Peyer's patch (tissue), 4 donors: ENCODE measurements around the gene DERL3. TPM values are rescaled to one million over a fixed set of nuclear protein-coding genes. Genes with fewer than 3 reads are reported as not detected.

Experiments used
- DNase-seq, 3 donors: peaks; one replicate each; pipeline ENCODE4 v3.0.0-alpha.2; 2017 to 2019
- H3K27ac ChIP-seq, 4 donors: fragments of 200-600 bp; sonication (generic); one replicate each; pipeline ENCODE4 v1.5.1; 2016 to 2019
- H3K27me3 ChIP-seq, 2 donors: fragments of 200-600 bp; sonication (generic); one replicate each; pipeline ENCODE4 v1.5.1; 2019
- H3K36me3 ChIP-seq, 3 donors: fragments of 200-600 bp; sonication (generic); one replicate each; pipeline ENCODE4 v1.5.1; 2016 to 2019
- H3K4me1 ChIP-seq, 4 donors: fragments of 200-600 bp; sonication (generic); one replicate each; pipeline ENCODE4 v1.5.1; 2016 to 2019
- H3K4me3 ChIP-seq, 4 donors: fragments of 200-600 bp; sonication (generic); 1 replicate in 3 of 4; 2 replicates in 1 of 4; pipeline ENCODE4 v1.5.1; 2016 to 2019; ENCODE audit warnings: mild to moderate bottlenecking in 1 of 4
- H3K9me3 ChIP-seq, 4 donors: fragments of 200-600 bp; sonication (generic); one replicate each; pipeline ENCODE4 v1.5.1; 2016 to 2019; ENCODE audit warnings: mild to moderate bottlenecking in 1 of 4
- POLR2A ChIP-seq, 2 donors: fragments of 450-650 bp; IDR thresholded peaks; one replicate each; pipeline ENCODE4 v1.5.1; 2017; ENCODE audit warnings: antibody characterized with exemption in 2 of 2, mild to moderate bottlenecking in 2 of 2, moderate library complexity in 2 of 2
- total RNA-seq, 4 donors: library from RNA; depleted of rRNA; stranded (reverse); fragments of >200 nt; gene quantifications; one replicate each; pipeline ENCODE4 v1.1.0, GENCODE V29; 2016
- TF ChIP-seq, protein P1 (sequence below), 6 experiments: fragments of 450-650 bp in 4 of 6; fragments of 200-600 bp in 2 of 6; sonication (generic) in 1 of 6; IDR thresholded peaks; one replicate each; pipeline ENCODE4 v1.5.1; 2017 to 2019; ENCODE audit warnings: antibody characterized with exemption in 6 of 6, mild to moderate bottlenecking in 3 of 6, moderate library complexity in 1 of 6

Gene DERL3
- total RNA-seq, 4 donors from 2014 or later: 1.1 to 17.3 (median 3.4) TPM

DNA sequence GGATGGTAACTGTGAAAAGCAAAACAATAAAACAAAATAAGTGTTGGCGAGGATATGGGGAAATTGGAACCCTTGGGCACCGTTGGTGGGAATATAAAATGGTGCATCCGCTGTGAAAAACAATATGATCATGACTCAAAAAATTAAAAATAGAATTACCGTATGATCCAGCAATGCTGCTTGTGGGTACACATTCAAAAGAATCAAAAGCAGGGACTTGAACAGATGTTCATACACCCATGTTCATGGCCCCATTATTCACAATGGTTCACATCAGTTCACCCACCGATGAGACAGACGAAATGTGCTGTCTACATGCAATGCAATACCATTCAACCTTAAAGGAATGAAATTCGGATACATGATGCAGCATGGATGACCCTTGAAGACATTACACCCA is 1.2 kb upstream of the DERL3 start:
- H3K9me3 ChIP-seq: no peaks in the 10 kb centered on the region
- peaks cover 0 to 2% (median 0%) of the 10 kb centered on the region in 3 donors for H3K36me3 ChIP-seq
- H3K27me3 ChIP-seq: no peaks in the 10 kb centered on the region
- DNase-seq: no peak
- peaks cover 2 to 26% (median 20%) of the 10 kb centered on the region in 4 donors for H3K4me1 ChIP-seq
- no peak for TF ChIP-seq POLR2A (IDR thresholded peaks at IDR 0.05)
- TF ChIP-seq, protein P1, sequence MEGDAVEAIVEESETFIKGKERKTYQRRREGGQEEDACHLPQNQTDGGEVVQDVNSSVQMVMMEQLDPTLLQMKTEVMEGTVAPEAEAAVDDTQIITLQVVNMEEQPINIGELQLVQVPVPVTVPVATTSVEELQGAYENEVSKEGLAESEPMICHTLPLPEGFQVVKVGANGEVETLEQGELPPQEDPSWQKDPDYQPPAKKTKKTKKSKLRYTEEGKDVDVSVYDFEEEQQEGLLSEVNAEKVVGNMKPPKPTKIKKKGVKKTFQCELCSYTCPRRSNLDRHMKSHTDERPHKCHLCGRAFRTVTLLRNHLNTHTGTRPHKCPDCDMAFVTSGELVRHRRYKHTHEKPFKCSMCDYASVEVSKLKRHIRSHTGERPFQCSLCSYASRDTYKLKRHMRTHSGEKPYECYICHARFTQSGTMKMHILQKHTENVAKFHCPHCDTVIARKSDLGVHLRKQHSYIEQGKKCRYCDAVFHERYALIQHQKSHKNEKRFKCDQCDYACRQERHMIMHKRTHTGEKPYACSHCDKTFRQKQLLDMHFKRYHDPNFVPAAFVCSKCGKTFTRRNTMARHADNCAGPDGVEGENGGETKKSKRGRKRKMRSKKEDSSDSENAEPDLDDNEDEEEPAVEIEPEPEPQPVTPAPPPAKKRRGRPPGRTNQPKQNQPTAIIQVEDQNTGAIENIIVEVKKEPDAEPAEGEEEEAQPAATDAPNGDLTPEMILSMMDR (IDR thresholded peaks at IDR 0.05): no peak
- peak overlapping the region in 3 of 4 donors; percentile 34 to 85 (median 61) for H3K27ac ChIP-seq
- no peak overlapping the region for H3K4me3 ChIP-seq

DNA sequence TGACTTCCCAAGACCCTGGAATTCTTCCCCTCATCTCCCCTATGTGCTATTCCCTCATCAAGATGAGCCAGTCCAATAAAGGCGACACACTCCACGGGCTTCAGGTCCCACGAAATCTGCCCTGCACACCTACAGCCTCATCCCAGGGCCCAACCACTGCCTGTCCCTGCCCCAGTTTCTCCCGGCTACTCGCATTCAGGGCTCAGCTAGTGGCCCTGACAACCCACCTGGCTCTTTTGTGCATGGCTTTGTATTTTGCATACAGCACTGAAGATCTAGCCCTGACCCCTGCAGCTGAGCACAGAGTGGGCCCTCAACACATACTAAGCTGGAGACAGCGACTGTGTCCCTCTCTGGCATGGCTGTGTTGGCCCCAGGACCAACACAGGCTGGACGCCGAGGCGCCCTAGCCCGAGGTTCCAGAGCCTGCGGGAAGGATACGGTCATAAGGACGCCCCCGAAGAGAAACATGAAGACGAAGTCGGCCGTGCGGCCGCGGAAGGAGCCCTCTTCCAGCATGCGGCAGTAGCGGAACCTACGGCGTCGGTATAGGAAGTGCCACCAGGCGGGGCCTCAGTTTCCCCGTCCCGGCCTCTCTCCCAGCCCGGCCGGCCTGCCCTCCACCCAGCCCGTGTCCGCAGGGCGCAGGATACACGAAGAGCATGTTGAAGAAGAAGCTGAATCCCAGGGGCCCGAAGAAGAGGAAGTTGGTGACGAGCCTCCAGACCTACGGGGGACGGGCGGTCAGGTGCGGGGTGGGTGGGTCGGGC is 710 bp downstream of the DERL3 start:
- TF ChIP-seq, protein P1 (IDR thresholded peaks at IDR 0.05): no peak
- TF ChIP-seq POLR2A (IDR thresholded peaks at IDR 0.05): no peak
- Histone ChIP-seq H3K36me3 (peaks cover 0 to 21% (median 0%) of the 10 kb centered on the region in 3 donors), H3K9me3 (no peaks in the 10 kb centered on the region), H3K4me1 (peaks cover 0 to 21% (median 12%) of the 10 kb centered on the region in 4 donors), H3K27me3 (no peaks in the 10 kb centered on the region), H3K27ac (peak overlapping the region in 2 of 4 donors; percentile 61 to 85), H3K4me3 (peak overlapping the region; percentile 43 to 65 (median 55))
- DNase-seq: peak in 1 of 3 donors; percentile 54

DNA sequence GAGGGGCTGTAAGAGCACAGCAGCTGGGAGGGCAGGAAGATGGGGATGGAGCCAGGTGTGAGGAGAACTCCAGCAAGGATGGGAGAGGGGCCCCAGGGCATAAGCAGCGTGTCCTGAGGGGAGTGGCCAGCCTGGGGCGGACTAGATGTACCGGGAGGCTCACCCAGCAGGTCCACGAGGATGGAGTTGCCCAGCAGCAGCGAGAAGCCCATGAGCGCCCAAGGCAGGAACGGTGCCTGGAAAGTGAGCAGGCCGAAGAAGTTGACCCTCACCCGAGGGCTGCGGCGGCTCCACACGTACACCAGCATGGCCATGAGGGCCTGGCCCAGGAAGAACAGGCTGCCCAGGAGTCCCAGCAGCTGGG is 1.3 kb downstream of the DERL3 start:
- H3K4me3 ChIP-seq: peak overlapping the region in 3 of 4 donors; percentile 52 to 65 (median 58)

DNA sequence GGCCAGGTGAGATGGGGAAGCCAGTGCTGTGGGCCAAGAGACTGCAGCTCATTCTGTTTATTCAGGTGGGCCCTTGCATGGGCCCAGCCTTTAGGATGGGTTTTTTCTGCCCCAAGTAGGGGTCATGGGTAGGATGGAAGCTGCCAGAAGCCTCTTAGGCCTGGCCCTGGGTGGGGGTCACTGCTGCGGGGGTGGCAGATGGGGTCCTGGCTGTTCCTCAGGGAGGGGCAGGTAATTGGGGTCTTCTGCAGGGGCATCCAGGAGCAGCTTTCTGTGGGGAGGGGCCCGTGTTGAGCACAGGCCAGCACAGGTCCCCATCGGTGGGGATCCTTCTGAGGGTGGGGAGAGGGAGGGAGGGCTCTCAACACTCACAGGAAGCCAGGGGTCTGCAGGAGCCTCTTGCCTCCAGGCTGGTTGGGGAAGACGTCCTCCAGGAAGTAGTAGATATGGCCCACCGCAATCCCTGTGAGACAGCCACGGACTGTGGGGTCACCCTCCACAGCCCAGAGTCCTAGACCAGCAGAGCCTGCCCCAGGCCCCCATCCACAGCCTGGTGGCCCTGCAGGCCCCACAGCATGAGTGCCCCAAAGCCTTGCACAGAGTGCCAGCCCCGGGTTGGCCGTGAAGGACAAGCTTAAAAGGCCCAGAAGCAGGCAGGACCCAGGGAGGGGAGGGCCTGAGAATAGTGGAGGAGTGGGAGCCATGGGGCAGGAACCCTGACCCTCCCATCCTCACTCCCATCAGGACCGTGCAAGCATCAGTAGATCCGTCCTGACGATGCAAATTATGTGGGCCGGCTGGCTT is 1.9 kb downstream of the DERL3 start:
- H3K4me3 ChIP-seq: peak overlapping the region in 2 of 4 donors; percentile 52 to 65
- TF ChIP-seq POLR2A (IDR thresholded peaks at IDR 0.05): no peak
- TF ChIP-seq, protein P1 (IDR thresholded peaks at IDR 0.05): no peak
- H3K27ac ChIP-seq: peak overlapping the region in 2 of 4 donors; percentile 61 to 85
- no peaks in the 10 kb centered on the region for H3K27me3 ChIP-seq
- no peaks in the 10 kb centered on the region for H3K9me3 ChIP-seq
- H3K4me1 ChIP-seq: peaks cover 0 to 18% (median 9%) of the 10 kb centered on the region in 4 donors
- DNase-seq: no peak
- H3K36me3 ChIP-seq: peaks cover 0 to 24% (median 0%) of the 10 kb centered on the region in 3 donors

More for the DNA sequence above, 1.3 kb downstream of the DERL3 start:
- no peak for DNase-seq
- Histone ChIP-seq H3K9me3 (no peaks in the 10 kb centered on the region), H3K27me3 (no peaks in the 10 kb centered on the region), H3K36me3 (peaks cover 0 to 22% (median 0%) of the 10 kb centered on the region in 3 donors), H3K4me1 (peaks cover 0 to 21% (median 9%) of the 10 kb centered on the region in 4 donors), H3K27ac (peak overlapping the region in 2 of 4 donors; percentile 61 to 85)
- no peak for TF ChIP-seq POLR2A (IDR thresholded peaks at IDR 0.05)
- TF ChIP-seq, protein P1 (IDR thresholded peaks at IDR 0.05): no peak

DNA sequence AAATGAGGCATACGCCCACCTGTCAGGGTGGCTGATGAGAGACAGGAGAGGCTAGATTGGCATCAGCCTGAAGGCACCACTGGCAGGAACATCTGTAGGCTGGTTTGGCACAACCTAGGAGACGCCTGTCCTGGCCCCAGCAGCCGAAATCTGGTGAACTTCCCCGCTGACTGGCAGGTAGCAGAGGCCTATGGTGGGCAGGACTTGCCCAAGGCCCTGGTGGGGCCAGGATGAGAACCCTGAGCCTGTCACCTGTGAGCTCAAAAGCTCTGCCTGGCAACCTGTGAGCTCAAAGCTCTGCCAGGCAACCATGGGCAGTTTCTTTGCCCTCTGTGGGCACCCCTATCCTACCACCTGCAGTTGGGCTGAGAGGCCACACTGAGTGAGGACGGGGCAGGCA is 2.5 kb downstream of the DERL3 start:
- Histone ChIP-seq H3K36me3 (peaks cover 0 to 30% (median 0%) of the 10 kb centered on the region in 3 donors), H3K27ac (peak overlapping the region in 1 of 4 donors; percentile 85), H3K27me3 (no peaks in the 10 kb centered on the region), H3K4me3 (no peak overlapping the region), H3K4me1 (peaks cover 0 to 18% (median 8%) of the 10 kb centered on the region in 4 donors), H3K9me3 (no peaks in the 10 kb centered on the region)
- no peak for TF ChIP-seq POLR2A (IDR thresholded peaks at IDR 0.05)
- TF ChIP-seq, protein P1 (IDR thresholded peaks at IDR 0.05): no peak
- peak; percentile 40 to 49 (median 46) for DNase-seq
